Urinary bladder (tissue), 4 donors: ENCODE data around the gene CCM2. TPM values are rescaled to one million over a fixed set of nuclear protein-coding genes. Genes with fewer than 3 reads are reported as not detected.

Source experiments
- DNase-seq: peaks from one replicate; pipeline ENCODE4 v3.0.0-alpha.2; 2015; ENCODE audit errors: extremely low spot score
- H3K27ac ChIP-seq: one replicate; pipeline ENCODE4 v1.5.1; 2013; ENCODE audit warnings: low read depth, mild to moderate bottlenecking, moderate library complexity
- H3K36me3 ChIP-seq: one replicate; pipeline ENCODE4 v1.6.1; 2013; ENCODE audit warnings: mild to moderate bottlenecking, moderate library complexity; ENCODE audit not compliant: insufficient read depth
- H3K4me1 ChIP-seq: one replicate; pipeline ENCODE4 v1.6.1; 2013; ENCODE audit warnings: mild to moderate bottlenecking, moderate library complexity; ENCODE audit not compliant: insufficient read depth
- H3K4me3 ChIP-seq: one replicate; pipeline ENCODE4 v1.5.1; 2013; ENCODE audit warnings: low read depth, low read length
- WGBS: extraction: QIAGEN DNeasy Blood & Tissue Kit; methylation state at CpG from one replicate; pipeline ENCODE4 v1.1.7; 2013; 5-methylcytosine and 5-hydroxymethylcytosine counted together
- polyA plus RNA-seq: library from polyadenylated mRNA; stranded (reverse); fragments of 200-250 nt; gene quantifications from one replicate; pipeline ENCODE4 v1.2.3, GENCODE V29; 2013
- total RNA-seq: library from RNA; depleted of rRNA; stranded (reverse); fragments of >200 nt; gene quantifications from one replicate; pipeline ENCODE4 v1.2.3, GENCODE V29; 2014
- donor health status: healthy with polysubstance abuse.
- donor health status: healthy.

The CCM2 gene
- total RNA-seq (19.5 TPM), polyA plus RNA-seq (42.0 TPM)

GRCh38 chr7:45000093-45001032, at the start of gene CCM2:
Gene CCM2, plus strand, starts transcription at chr7:45000201. Its CDS starts 133 bp downstream, at chr7:45000334.
- Histone ChIP-seq H3K4me1 (peaks cover 2% of the 10 kb centered on the region), H3K27ac (peak within 1 kb of the TSS; percentile 85), H3K4me3 (peak within 1 kb of the TSS; percentile 82), H3K36me3 (no peaks in the 10 kb centered on the region)
- DNase-seq, result no peak
- 1% methylated on average over 76 of the region's 77 CpGs for WGBS

GRCh38 chr7:44953156-44953555, 46.8 kb upstream of the CCM2 start:
- Histone ChIP-seq H3K4me3 (no peak overlapping the region), H3K36me3 (no peaks in the 10 kb centered on the region), H3K27ac (no peak overlapping the region), H3K4me1 (no peaks in the 10 kb centered on the region)
- no peak for DNase-seq
- 94% methylated on average over 2 of the region's 2 CpGs for WGBS

GRCh38 chr7:44955733-44956132, 44.3 kb upstream of the CCM2 start:
- no peak for DNase-seq
- Histone ChIP-seq H3K4me3 (no peak overlapping the region), H3K4me1 (no peaks in the 10 kb centered on the region), H3K36me3 (no peaks in the 10 kb centered on the region), H3K27ac (no peak overlapping the region)
- WGBS, result 66% methylated on average over 2 of the region's 2 CpGs

- no peaks in the 10 kb centered on the region for H3K4me1 ChIP-seq
- no peak overlapping the region for H3K4me3 ChIP-seq
- H3K36me3 ChIP-seq, result no peaks in the 10 kb centered on the region
- DNase-seq, result no peak
- 87% methylated on average over 10 of the region's 10 CpGs for WGBS
- no peak overlapping the region for H3K27ac ChIP-seq
Observed at GRCh38 chr7:44956157-44956766, 43.7 kb upstream of the CCM2 start.

- DNase-seq, result no peak
- Histone ChIP-seq H3K36me3 (no peaks in the 10 kb centered on the region), H3K4me1 (no peaks in the 10 kb centered on the region), H3K4me3 (no peak overlapping the region), H3K27ac (no peak overlapping the region)
- WGBS, result 65% methylated on average over 8 of the region's 8 CpGs
Observed at GRCh38 chr7:44958645-44959344, 41.2 kb upstream of the CCM2 start.

GRCh38 chr7:44959433-44959951, 40.5 kb upstream of the CCM2 start:
- no peaks in the 10 kb centered on the region for H3K36me3 ChIP-seq
- DNase-seq, result no peak
- WGBS, result 67% methylated on average over 8 of the region's 8 CpGs

GRCh38 chr7:44960011-44960580, 39.9 kb upstream of the CCM2 start:
- Histone ChIP-seq H3K27ac (no peak overlapping the region), H3K4me1 (no peaks in the 10 kb centered on the region), H3K36me3 (no peaks in the 10 kb centered on the region), H3K4me3 (no peak overlapping the region)
- WGBS, result 78% methylated on average over 4 of the region's 4 CpGs
- DNase-seq, result no peak

More at GRCh38 chr7:44959433-44959951, 40.5 kb upstream of the CCM2 start:
- Histone ChIP-seq H3K27ac (no peak overlapping the region), H3K4me3 (no peak overlapping the region), H3K4me1 (no peaks in the 10 kb centered on the region)

- Histone ChIP-seq H3K36me3 (no peaks in the 10 kb centered on the region), H3K4me3 (no peak overlapping the region), H3K4me1 (no peaks in the 10 kb centered on the region), H3K27ac (no peak overlapping the region)
- no peak for DNase-seq
- 77% methylated on average over 16 of the region's 16 CpGs for WGBS
Observed at GRCh38 chr7:44961844-44962482, 38.0 kb upstream of the CCM2 start.

- no peak for DNase-seq
- Histone ChIP-seq H3K36me3 (no peaks in the 10 kb centered on the region), H3K27ac (no peak overlapping the region), H3K4me3 (peak overlapping the region; percentile 21), H3K4me1 (no peaks in the 10 kb centered on the region)
- 14% methylated on average over 76 of the region's 76 CpGs for WGBS
Observed at GRCh38 chr7:44962483-44963251, 37.3 kb upstream of the CCM2 start.

GRCh38 chr7:44963364-44964290, 36.4 kb upstream of the CCM2 start:
- WGBS, result 93% methylated on average over 24 of the region's 24 CpGs
- Histone ChIP-seq H3K36me3 (no peaks in the 10 kb centered on the region), H3K4me1 (no peaks in the 10 kb centered on the region), H3K4me3 (no peak overlapping the region), H3K27ac (no peak overlapping the region)
- no peak for DNase-seq

GRCh38 chr7:44964384-44964830, 35.6 kb upstream of the CCM2 start:
- DNase-seq, result no peak
- Histone ChIP-seq H3K36me3 (no peaks in the 10 kb centered on the region), H3K27ac (no peak overlapping the region), H3K4me1 (no peaks in the 10 kb centered on the region), H3K4me3 (no peak overlapping the region)
- WGBS, result 82% methylated on average over 7 of the region's 7 CpGs
